HepG2 (cell line): ENCODE measurements around the gene PURB. TPM values are rescaled to one million over a fixed set of nuclear protein-coding genes. Genes with fewer than 3 reads are reported as not detected.

Experiments
- ATAC-seq: fragments of 200-7000 bp; cut with Tn5 transposase; 3 replicates; pipeline ENCODE4 v1.9.1; 2020; ENCODE audit warnings: mild to moderate bottlenecking, moderate library complexity
- BruUV-seq: library from RNA; stranded (reverse); fragments of 400-500 nt; replicated peaks from 2 replicates; lab custom pipeline; 2021; lab: Mats Ljungman, UMichigan
- CTCF ChIA-PET: fragments of 300-600 bp; formaldehyde crosslinking; extraction: SDS; loops from one replicate; lab custom pipeline; 2021; ENCODE audit warnings: low total read pairs, inconsistent platforms, low intra/inter-chr PET ratio; lab: Yijun Ruan, JAX
- POLR2A ChIA-PET: fragments of 350-600 bp; sonication (Branson Sonifier 250); formaldehyde crosslinking; loops from one replicate; lab custom pipeline; 2020; ENCODE audit warnings: antibody characterized with exemption, inconsistent platforms; lab: Yijun Ruan, JAX
- DNase-seq: peaks from one replicate; pipeline ENCODE4 v3.0.0-alpha.2; 2015; ENCODE audit warnings: low spot score
- FAIRE-seq: peaks from 3 replicates; lab custom pipeline; 2011; peaks lifted over from hg19 to GRCh38; lab: Jason Lieb, UNC
- H2AFZ ChIP-seq: one replicate; pipeline ENCODE4 v1.6.1; 2011; ENCODE audit warnings: low read length, inconsistent platforms
- H3K27ac ChIP-seq: fragments of 300-600 bp; 3 replicates; pipeline ENCODE4 v1.8.0; 2011; ENCODE audit warnings: mixed run types, mild to moderate bottlenecking, mixed read lengths, low read length, inconsistent platforms; ENCODE audit not compliant: insufficient read depth; ENCODE audit errors: extremely low read length
- H3K27me3 ChIP-seq, 2 experiments: fragments of 200-600 bp in 1 of 2; 2 replicates in 1 of 2; 3 replicates in 1 of 2; pipeline versions ENCODE4 v1.6.0 to v1.8.0; 2011; ENCODE audit warnings: low read length in 2 of 2, mild to moderate bottlenecking in 2 of 2, moderate library complexity in 2 of 2, inconsistent platforms in 1 of 2; ENCODE audit not compliant: insufficient read depth in 2 of 2, control insufficient read depth in 1 of 2
- H3K36me3 ChIP-seq, 2 experiments: fragments of 200-600 bp in 1 of 2; replicated peaks in 1 of 2; 2 replicates in 1 of 2; 3 replicates in 1 of 2; pipeline versions ENCODE4 v1.5.1 to v1.8.0; 2011; ENCODE audit warnings: low read length in 2 of 2, inconsistent platforms in 1 of 2; ENCODE audit not compliant: insufficient read depth in 2 of 2, control insufficient read depth in 1 of 2
- H3K4me1 ChIP-seq: 2 replicates; pipeline ENCODE4 v1.5.1; 2012; ENCODE audit warnings: low read length, inconsistent platforms; ENCODE audit not compliant: insufficient read depth
- H3K4me2 ChIP-seq: 2 replicates; pipeline ENCODE4 v1.6.0; 2011; ENCODE audit warnings: low read depth, low read length, inconsistent platforms
- H3K4me3 ChIP-seq, 3 experiments: fragments of 200-600 bp in 1 of 3; sonication (generic), shearing (Covaris generic) in 1 of 3; replicated peaks in 1 of 3; 2 replicates each; pipeline ENCODE4 v1.5.1; 2011 to 2016; ENCODE audit warnings: low read length in 3 of 3, inconsistent platforms in 2 of 3, low read depth in 2 of 3, mild to moderate bottlenecking in 2 of 3, control low read depth in 1 of 3, mixed read lengths in 1 of 3; ENCODE audit not compliant: insufficient read depth in 1 of 3
- H3K79me2 ChIP-seq: one replicate; pipeline ENCODE4 v1.6.1; 2011; ENCODE audit warnings: low read length, inconsistent platforms; ENCODE audit not compliant: insufficient read depth
- H3K9ac ChIP-seq: 2 replicates; pipeline ENCODE4 v1.6.0; 2011; ENCODE audit warnings: mild to moderate bottlenecking, low read depth, low read length, inconsistent platforms; ENCODE audit not compliant: insufficient read depth
- H3K9me3 ChIP-seq: 2 replicates; pipeline ENCODE4 v1.5.1; 2012; ENCODE audit warnings: mild to moderate bottlenecking, low read length
- H4K20me1 ChIP-seq: 2 replicates; pipeline ENCODE4 v1.6.0; 2011; ENCODE audit warnings: inconsistent platforms, mild to moderate bottlenecking, low read length, moderate library complexity; ENCODE audit not compliant: insufficient read depth
- EED ChIP-seq: sonication (generic); formaldehyde crosslinking; IDR thresholded peaks from 2 replicates; pipeline ENCODE4 v1.5.0; 2020; ENCODE audit warnings: mild to moderate bottlenecking, missing genetic modification reagents
- GATAD2A ChIP-seq: IDR thresholded peaks from 2 replicates; pipeline ENCODE4 v1.6.1; 2016
- GFI1 ChIP-seq: sonication (generic); formaldehyde crosslinking; IDR thresholded peaks from 2 replicates; pipeline ENCODE4 v1.5.0; 2020; ENCODE audit warnings: missing genetic modification reagents, mild to moderate bottlenecking, borderline replicate concordance
- MAFG ChIP-seq: sonication (generic); formaldehyde crosslinking; IDR thresholded peaks from 2 replicates; pipeline ENCODE4 v1.5.1; 2020; ENCODE audit warnings: mild to moderate bottlenecking, missing genetic modification reagents
- NONO ChIP-seq, 2 experiments: fragments of 450-650 bp in 1 of 2; sonication (generic) in 1 of 2; formaldehyde crosslinking in 1 of 2; IDR thresholded peaks in 1 of 2; conservative IDR thresholded peaks in 1 of 2; 2 replicates each; pipeline versions ENCODE4 v1.6.1 to v1.8.0; 2017 to 2022; ENCODE audit warnings: mild to moderate bottlenecking in 1 of 2, missing genetic modification reagents in 1 of 2, moderate library complexity in 1 of 2
- NR2F6 ChIP-seq, 2 experiments: IDR thresholded peaks; 2 replicates each; pipeline ENCODE4 v1.6.1; 2016; ENCODE audit warnings: antibody characterized with exemption in 1 of 2, mild to moderate bottlenecking in 1 of 2
- PATZ1 ChIP-seq: sonication (generic); formaldehyde crosslinking; IDR thresholded peaks from 2 replicates; pipeline ENCODE4 v1.4.0; 2020; ENCODE audit warnings: missing genetic modification reagents
- SYNCRIP ChIP-seq: fragments of 200-400 bp; formaldehyde crosslinking; IDR thresholded peaks from 2 replicates; pipeline ENCODE4 v1.6.1; 2018; ENCODE audit warnings: mild to moderate bottlenecking, low read depth, low read length; ENCODE audit not compliant: insufficient read depth
- ZFP91 ChIP-seq: sonication (generic); formaldehyde crosslinking; IDR thresholded peaks from 2 replicates; pipeline ENCODE4 v1.9.0; 2022; ENCODE audit warnings: missing genetic modification reagents, mild to moderate bottlenecking, borderline replicate concordance
- ZNF597 ChIP-seq: sonication (generic); formaldehyde crosslinking; IDR thresholded peaks from 2 replicates; pipeline ENCODE4 v1.5.0; 2020; ENCODE audit warnings: missing genetic modification reagents
- WGBS: methylation state at CpG from one replicate; pipeline ENCODE4 v1.1.6; 2017; ENCODE audit warnings: low lambda C conversion rate; 5-methylcytosine and 5-hydroxymethylcytosine counted together
- in situ Hi-C: cut with HindIII; loops from 2 replicates; pipeline ENCODE4 v1.10.0; 2017; ENCODE audit warnings: low pct_unique_long_range_greater_than_20kb; ENCODE audit not compliant: extremely low pct_ligation_motif_present
- intact Hi-C: fragments of 100-400 bp; cut with micrococcal nuclease; formaldehyde crosslinking; loops from one replicate; pipeline ENCODE4 v1.10.0; 2022; ENCODE audit not compliant: unreplicated experiment
- polyA plus RNA-seq, 8 experiments: library from polyadenylated mRNA; depleted of rRNA in 3 of 8; stranded (reverse) in 7 of 8; unstranded in 1 of 8; fragments of >200 nt; fragmentation: Illumina TruSeq in 4 of 8; extraction: Trizol in 4 of 8; gene quantifications; 2 replicates each; pipeline versions ENCODE4 v1.2.1 to v1.2.3, GENCODE V29; 2011 to 2016; ENCODE audit warnings: low read depth in 4 of 8, missing spikeins in 1 of 8, mixed read lengths in 1 of 8; ENCODE audit not compliant: insufficient read depth in 1 of 8
- total RNA-seq, 5 experiments: library from RNA; depleted of rRNA; stranded (reverse); fragments of >200 nt; fragmentation: Illumina TruSeq; extraction: Trizol; gene quantifications; 2 replicates each; pipeline ENCODE4 v1.2.3, GENCODE V29; 2016; ENCODE audit warnings: low read depth in 1 of 5

PURB gene
- total and polyA plus RNA-seq, 2 of the 13 experiments (the other 11 are each of a cell fraction or from before 2014, with no cell fraction given) = 2.3 to 4.3 TPM

- Histone ChIP-seq H4K20me1 (no peaks in the 10 kb centered on the region), H3K9ac (no peak overlapping the region), H3K27me3 (no peaks in the 10 kb centered on the region), H3K4me1 (peaks cover 28% of the 10 kb centered on the region), H3K9me3 (no peaks in the 10 kb centered on the region), H2AFZ (no peak overlapping the region), H3K4me3 (no peak overlapping the region), H3K79me2 (no peaks in the 10 kb centered on the region), H3K4me2 (no peak overlapping the region)
- BruUV-seq = no TSS peak
- DNase-seq (no peak), ATAC-seq (no peak)
- POLR2A ChIA-PET = no interaction called here
- in situ Hi-C loops = no loop called here
- 0% methylated on average over 2 of the region's 2 CpGs for WGBS
- CTCF ChIA-PET = no interaction called here
- no peak for TF ChIP-seq EED (CRISPR knock-in tag)
- no peak for TF ChIP-seq GATAD2A (CRISPR knock-in tag)
- no peak for TF ChIP-seq GFI1 (CRISPR knock-in tag)
- no peak for TF ChIP-seq PATZ1 (CRISPR knock-in tag)
- TF ChIP-seq NONO (IDR thresholded peaks at IDR 0.05) = no peak
- no peak for TF ChIP-seq NONO (CRISPR knock-in tag; conservative IDR thresholded peaks at IDR 0.05)
- TF ChIP-seq NR2F6 (IDR thresholded peaks at IDR 0.05) = no peak
- TF ChIP-seq NR2F6 (CRISPR knock-in tag; IDR thresholded peaks at IDR 0.05) = no peak
- TF ChIP-seq SYNCRIP = no peak
- no peak for TF ChIP-seq ZNF597 (CRISPR knock-in tag)
- TF ChIP-seq MAFG (CRISPR knock-in tag) = no peak
- no peak for TF ChIP-seq ZFP91
- TF ChIP-seq, all 625 proteins: peak for 0
- H3K27ac ChIP-seq = no peak overlapping the region
- intact Hi-C loops = no loop called here
- no peaks in the 10 kb centered on the region for H3K36me3 ChIP-seq
- no peak for FAIRE-seq
Observed at GRCh38 chr7:44891372-44891771, 6.0 kb upstream of the PURB start.
